ENCODE measurements around the gene ZNFX1. TPM values are rescaled to one million over a fixed set of nuclear protein-coding genes. Genes with fewer than 3 reads are reported as not detected.
"Not testable (repeated sequence)": the region's sequence is repeated elsewhere in the genome, so short reads cannot be mapped to it uniquely, and the experiment has no call there.

Gene ZNFX1
- total RNA-seq, 2 donors from 2014 or later = 8.1 to 8.9 TPM

GRCh38 chr20:49303065-49303552, 25.3 kb upstream of the ZNFX1 start:
- H3K9ac ChIP-seq (ENCODE audit: extremely low read depth, low read length, poor library complexity, severe bottlenecking) = no peak overlapping the region
- no peaks in the 10 kb centered on the region for H3K36me3 ChIP-seq (ENCODE audit: control insufficient read depth, insufficient read depth, low read length)
- Mint-ChIP-seq H3K4me1 (no peaks in the 10 kb centered on the region), H3K27me3 (ENCODE audit: insufficient read depth) (no peaks in the 10 kb centered on the region), H3K36me3 (ENCODE audit: low read depth) (no peaks in the 10 kb centered on the region), H3K9me3 (no peaks in the 10 kb centered on the region), H3K27ac (no peak overlapping the region), H3K4me3 (no peak overlapping the region)
- DNase-seq = no peak
- no peaks in the 10 kb centered on the region for H3K4me1 ChIP-seq (ENCODE audit: control insufficient read depth, insufficient read depth, low read length)
- 93 to 100% methylated on average over 1 to 3 of the region's 3 CpGs for WGBS, 2 experiments (ENCODE audit: insufficient coverage in 1 of 2, insufficient read length in 1 of 2)
- no peaks in the 10 kb centered on the region for H3K27me3 ChIP-seq (ENCODE audit: control insufficient read depth, insufficient read depth, low read length, poor library complexity, severe bottlenecking)
- no peak overlapping the region for H3K4me3 ChIP-seq (ENCODE audit: low read length)
- no peak overlapping the region for H3K27ac ChIP-seq (ENCODE audit: low read depth, low read length)
- TF ChIP-seq CTCF (conservative IDR thresholded peaks at IDR 0.05) = no peak
- H3K9me3 ChIP-seq (ENCODE audit: control insufficient read depth, low read length) = no peaks in the 10 kb centered on the region

- H3K36me3 ChIP-seq (ENCODE audit: control insufficient read depth, insufficient read depth, low read length) = peaks cover 3% of the 10 kb centered on the region
- no peak for TF ChIP-seq CTCF (conservative IDR thresholded peaks at IDR 0.05)
- no peak overlapping the region for H3K4me3 ChIP-seq (ENCODE audit: low read length)
- Mint-ChIP-seq H3K4me3 (no peak overlapping the region), H3K9me3 (peaks cover 10% of the 10 kb centered on the region), H3K36me3 (ENCODE audit: low read depth) (peaks cover 26% of the 10 kb centered on the region), H3K4me1 (peaks cover 3% of the 10 kb centered on the region), H3K27me3 (ENCODE audit: insufficient read depth) (no peaks in the 10 kb centered on the region), H3K27ac (peak overlapping the region; percentile 24)
- WGBS, 2 experiments (ENCODE audit: insufficient coverage in 1 of 2, insufficient read length in 1 of 2) = 88 to 93% methylated on average over 3 to 5 of the region's 6 CpGs
- DNase-seq = peak; percentile 52
- no peak overlapping the region for H3K9ac ChIP-seq (ENCODE audit: extremely low read depth, low read length, poor library complexity, severe bottlenecking)
- no peak overlapping the region for H3K27ac ChIP-seq (ENCODE audit: low read depth, low read length)
- H3K9me3 ChIP-seq (ENCODE audit: control insufficient read depth, low read length) = peaks cover 5% of the 10 kb centered on the region
- H3K27me3 ChIP-seq (ENCODE audit: control insufficient read depth, insufficient read depth, low read length, poor library complexity, severe bottlenecking) = no peaks in the 10 kb centered on the region
- H3K4me1 ChIP-seq (ENCODE audit: control insufficient read depth, insufficient read depth, low read length) = no peaks in the 10 kb centered on the region
These were observed 20.0 kb upstream of the ZNFX1 start for GRCh38 chr20:49297605-49298530.

- 46 to 63% methylated on average over 7 to 16 of the region's 16 CpGs for WGBS, 2 experiments (ENCODE audit: insufficient coverage in 1 of 2, insufficient read length in 1 of 2)
- not testable (repeated sequence) for H3K27me3 ChIP-seq (ENCODE audit: control insufficient read depth, insufficient read depth, low read length, poor library complexity, severe bottlenecking); H3K27ac ChIP-seq (ENCODE audit: low read depth, low read length); H3K4me1 Mint-ChIP-seq; H3K4me3 Mint-ChIP-seq; H3K9me3 Mint-ChIP-seq; H3K9ac ChIP-seq (ENCODE audit: extremely low read depth, low read length, poor library complexity, severe bottlenecking); H3K4me3 ChIP-seq (ENCODE audit: low read length); H3K9me3 ChIP-seq (ENCODE audit: control insufficient read depth, low read length); H3K27me3 Mint-ChIP-seq (ENCODE audit: insufficient read depth); H3K4me1 ChIP-seq (ENCODE audit: control insufficient read depth, insufficient read depth, low read length)
- Mint-ChIP-seq H3K36me3 (ENCODE audit: low read depth) (peaks cover 55% of the 10 kb centered on the region), H3K27ac (peak overlapping the region; percentile 13)
- H3K36me3 ChIP-seq (ENCODE audit: control insufficient read depth, insufficient read depth, low read length) = peaks cover 36% of the 10 kb centered on the region
- DNase-seq = peak; percentile 79
These were observed 16.3 kb upstream of the ZNFX1 start for GRCh38 chr20:49294002-49294654.

Measured in endodermal cell (in vitro differentiated cells).